Osteoblast (primary cell): Measurements from ENCODE around the gene NCMAP. TPM values are rescaled to one million over a fixed set of nuclear protein-coding genes. Genes with fewer than 3 reads are reported as not detected.

Experiments used
- DNase-seq: peaks from one replicate; pipeline ENCODE4 v3.0.0; 2011; ENCODE audit warnings: low spot score, mixed read lengths; ENCODE audit not compliant: insufficient read length; ENCODE audit errors: missing footprints
- H2AFZ ChIP-seq: 2 replicates; pipeline ENCODE4 v1.6.0; 2011; ENCODE audit warnings: mild to moderate bottlenecking, low read length
- H3K27ac ChIP-seq: 2 replicates; pipeline ENCODE4 v1.5.1; 2011; ENCODE audit warnings: mild to moderate bottlenecking, low read depth, low read length, moderate library complexity
- H3K27me3 ChIP-seq: 2 replicates; pipeline ENCODE4 v1.6.0; 2012; ENCODE audit warnings: mild to moderate bottlenecking, control low read depth, inconsistent platforms, low read length, moderate library complexity; ENCODE audit not compliant: insufficient read depth
- H3K36me3 ChIP-seq: 2 replicates; pipeline ENCODE4 v1.5.1; 2011; ENCODE audit warnings: mild to moderate bottlenecking, low read length, control low read depth, moderate library complexity; ENCODE audit not compliant: insufficient read depth
- H3K4me1 ChIP-seq: 2 replicates; pipeline ENCODE4 v1.5.1; 2011; ENCODE audit warnings: mild to moderate bottlenecking, low read length, control low read depth, moderate library complexity; ENCODE audit not compliant: insufficient read depth
- H3K4me2 ChIP-seq: 2 replicates; pipeline ENCODE4 v1.6.0; 2011; ENCODE audit warnings: mild to moderate bottlenecking, low read length; ENCODE audit not compliant: insufficient read depth
- H3K4me3 ChIP-seq: fragments of 200-600 bp; sonication (generic); 3 replicates; pipeline ENCODE4 v1.5.1; 2012; ENCODE audit warnings: mild to moderate bottlenecking, low read length, inconsistent platforms; ENCODE audit not compliant: insufficient read depth
- H3K79me2 ChIP-seq: 2 replicates; pipeline ENCODE4 v1.6.0; 2012; ENCODE audit warnings: mild to moderate bottlenecking, low read length, control low read depth, inconsistent platforms; ENCODE audit not compliant: insufficient read depth
- H3K9me3 ChIP-seq: 2 replicates; pipeline ENCODE4 v1.5.1; 2011; ENCODE audit warnings: low read depth, low read length, control low read depth
- H4K20me1 ChIP-seq: 2 replicates; pipeline ENCODE4 v1.6.0; 2012; ENCODE audit warnings: mild to moderate bottlenecking, low read length, control low read depth; ENCODE audit not compliant: insufficient read depth
- CTCF ChIP-seq: IDR thresholded peaks from 2 replicates; pipeline ENCODE4 v1.5.1; 2011; ENCODE audit warnings: mild to moderate bottlenecking, low read depth, low read length, moderate library complexity; ENCODE audit errors: extremely low read depth
- total RNA-seq: library from RNA; depleted of rRNA; stranded (reverse); fragments of >200 nt; gene quantifications from 2 replicates; pipeline ENCODE4 v1.2.3, GENCODE V29; 2012

NCMAP gene
- total RNA-seq, 1 donor: not detected

- H3K9me3 ChIP-seq: no peaks in the 10 kb centered on the region
- no peaks in the 10 kb centered on the region for H3K36me3 ChIP-seq
- no peaks in the 10 kb centered on the region for H4K20me1 ChIP-seq
- H3K79me2 ChIP-seq: no peaks in the 10 kb centered on the region
- peaks cover 26% of the 10 kb centered on the region for H3K27me3 ChIP-seq
- no peak for DNase-seq
- TF ChIP-seq CTCF: no peak
- no peak overlapping the region for H3K4me3 ChIP-seq
- no peaks in the 10 kb centered on the region for H3K4me1 ChIP-seq
- H3K27ac ChIP-seq: no peak overlapping the region
- no peak overlapping the region for H2AFZ ChIP-seq
- no peak overlapping the region for H3K4me2 ChIP-seq
These were observed 63.5 kb downstream of the NCMAP start for GRCh38 chr1:24619376-24619775.

GRCh38 chr1:24620678-24621077 lies 64.8 kb downstream of the NCMAP start:
- no peaks in the 10 kb centered on the region for H3K9me3 ChIP-seq
- H3K36me3 ChIP-seq: no peaks in the 10 kb centered on the region
- no peaks in the 10 kb centered on the region for H4K20me1 ChIP-seq
- no peak overlapping the region for H2AFZ ChIP-seq
- no peaks in the 10 kb centered on the region for H3K79me2 ChIP-seq
- no peak for DNase-seq
- no peak overlapping the region for H3K27ac ChIP-seq
- TF ChIP-seq CTCF: no peak
- H3K4me1 ChIP-seq: no peaks in the 10 kb centered on the region
- H3K4me3 ChIP-seq: no peak overlapping the region
- no peak overlapping the region for H3K4me2 ChIP-seq
- H3K27me3 ChIP-seq: peaks cover 23% of the 10 kb centered on the region

GRCh38 chr1:24621121-24621520 lies 65.2 kb downstream of the NCMAP start:
- Histone ChIP-seq H3K4me3 (no peak overlapping the region), H3K79me2 (no peaks in the 10 kb centered on the region), H3K9me3 (no peaks in the 10 kb centered on the region), H3K4me1 (no peaks in the 10 kb centered on the region), H3K27ac (no peak overlapping the region), H3K27me3 (peaks cover 20% of the 10 kb centered on the region), H2AFZ (no peak overlapping the region), H3K36me3 (no peaks in the 10 kb centered on the region), H3K4me2 (no peak overlapping the region), H4K20me1 (no peaks in the 10 kb centered on the region)
- no peak for DNase-seq
- no peak for TF ChIP-seq CTCF

- no peak overlapping the region for H3K27ac ChIP-seq
- H3K36me3 ChIP-seq: no peaks in the 10 kb centered on the region
- no peak overlapping the region for H3K4me2 ChIP-seq
- no peak for DNase-seq
- no peaks in the 10 kb centered on the region for H3K4me1 ChIP-seq
- H3K79me2 ChIP-seq: no peaks in the 10 kb centered on the region
- no peaks in the 10 kb centered on the region for H3K9me3 ChIP-seq
- TF ChIP-seq CTCF: no peak
- no peaks in the 10 kb centered on the region for H4K20me1 ChIP-seq
- no peak overlapping the region for H3K4me3 ChIP-seq
- peaks cover 20% of the 10 kb centered on the region for H3K27me3 ChIP-seq
- H2AFZ ChIP-seq: no peak overlapping the region
These were observed 66.3 kb downstream of the NCMAP start for GRCh38 chr1:24622218-24622617.
